Uterus (tissue), 2 donors: Measurements from ENCODE around the gene NDUFB11.

Experiments
- CTCF ChIP-seq, 4 experiments: fragments of 200-600 bp in 2 of 4; fragments of 450-650 bp in 2 of 4; sonication (generic) in 2 of 4; IDR thresholded peaks; one replicate each; pipeline ENCODE4 v1.5.1; 2016 to 2019; ENCODE audit warnings: antibody characterized with exemption in 4 of 4, mild to moderate bottlenecking in 2 of 4, moderate library complexity in 1 of 4
- POLR2A ChIP-seq, 2 donors: fragments of 450-650 bp; IDR thresholded peaks; one replicate each; pipeline ENCODE4 v1.6.1; 2016; ENCODE audit warnings: antibody characterized with exemption in 2 of 2, mild to moderate bottlenecking in 1 of 2, moderate library complexity in 1 of 2

- TF ChIP-seq CTCF (IDR thresholded peaks at IDR 0.05): no peak
- TF ChIP-seq POLR2A (IDR thresholded peaks at IDR 0.05): no peak
These were observed 43.3 kb downstream of the NDUFB11 start for GRCh38 chrX:47101206-47101605.
